Esophagus muscularis mucosa (tissue), 4 donors: ENCODE data around the gene GIPC1. TPM values are rescaled to one million over a fixed set of nuclear protein-coding genes. Genes with fewer than 3 reads are reported as not detected.
A peak's percentile ranks its signal among the peaks of the same experiment; 100 is the strongest.

Experiments used
- DNase-seq: peaks from one replicate; pipeline ENCODE4 v3.0.0-alpha.2; 2017; ENCODE audit errors: extremely low spot score
- H3K27ac ChIP-seq, 4 donors: fragments of 200-600 bp; sonication (generic); replicated peaks in 1 of 4; 1 replicate in 3 of 4; 2 replicates in 1 of 4; pipeline ENCODE4 v1.5.1; 2016 to 2019; ENCODE audit warnings: mild to moderate bottlenecking in 1 of 4
- H3K27me3 ChIP-seq, 4 donors: fragments of 200-600 bp; sonication (generic); one replicate each; pipeline versions ENCODE4 v1.5.1 to v1.6.0; 2016 to 2019
- H3K36me3 ChIP-seq, 4 donors: fragments of 200-600 bp; sonication (generic); one replicate each; pipeline ENCODE4 v1.5.1; 2016 to 2019
- H3K4me1 ChIP-seq, 4 donors: fragments of 200-600 bp; sonication (generic); one replicate each; pipeline ENCODE4 v1.5.1; 2016 to 2019
- H3K4me3 ChIP-seq, 4 donors: fragments of 200-600 bp; sonication (generic); 1 replicate in 2 of 4; 2 replicates in 2 of 4; pipeline ENCODE4 v1.5.1; 2016 to 2019; ENCODE audit warnings: mild to moderate bottlenecking in 4 of 4, moderate library complexity in 1 of 4
- H3K9me3 ChIP-seq, 4 donors: fragments of 200-600 bp; sonication (generic); 1 replicate in 3 of 4; 2 replicates in 1 of 4; pipeline ENCODE4 v1.5.1; 2016 to 2019
- CTCF ChIP-seq, 3 experiments: fragments of 200-600 bp in 2 of 3; fragments of 450-650 bp in 1 of 3; sonication (generic) in 2 of 3; IDR thresholded peaks; one replicate each; pipeline ENCODE4 v1.5.1; 2017 to 2019; ENCODE audit warnings: antibody characterized with exemption in 3 of 3, mild to moderate bottlenecking in 2 of 3, moderate library complexity in 1 of 3
- EP300 ChIP-seq: sonication (generic); formaldehyde crosslinking; IDR thresholded peaks from one replicate; pipeline ENCODE4 v1.6.1; 2017; ENCODE audit warnings: antibody characterized with exemption
- POLR2A ChIP-seq: fragments of 450-650 bp; IDR thresholded peaks from one replicate; pipeline ENCODE4 v1.6.1; 2017; ENCODE audit warnings: antibody characterized with exemption, moderate library complexity, mild to moderate bottlenecking, low read depth
- POLR2AphosphoS5 ChIP-seq, 2 donors: sonication (generic); formaldehyde crosslinking; IDR thresholded peaks; one replicate each; pipeline ENCODE4 v1.6.1; 2017; ENCODE audit warnings: antibody characterized with exemption in 2 of 2
- WGBS: methylation state at CpG from one replicate; pipeline ENCODE4 v1.1.5; 2018; 5-methylcytosine and 5-hydroxymethylcytosine counted together
- intact Hi-C: fragments of 100-400 bp; cut with DNase I; formaldehyde crosslinking; loops from one replicate; pipeline ENCODE4 v1.15.1; 2023
- total RNA-seq, 4 donors: library from RNA; depleted of rRNA; stranded (reverse); fragments of >200 nt; gene quantifications; one replicate each; pipeline versions ENCODE4 v1.1.0 to v1.2.1, GENCODE V29; 2016

The GIPC1 gene
- total RNA-seq, 4 donors from 2014 or later = 88.5 to 138 (median 108) TPM

DNA sequence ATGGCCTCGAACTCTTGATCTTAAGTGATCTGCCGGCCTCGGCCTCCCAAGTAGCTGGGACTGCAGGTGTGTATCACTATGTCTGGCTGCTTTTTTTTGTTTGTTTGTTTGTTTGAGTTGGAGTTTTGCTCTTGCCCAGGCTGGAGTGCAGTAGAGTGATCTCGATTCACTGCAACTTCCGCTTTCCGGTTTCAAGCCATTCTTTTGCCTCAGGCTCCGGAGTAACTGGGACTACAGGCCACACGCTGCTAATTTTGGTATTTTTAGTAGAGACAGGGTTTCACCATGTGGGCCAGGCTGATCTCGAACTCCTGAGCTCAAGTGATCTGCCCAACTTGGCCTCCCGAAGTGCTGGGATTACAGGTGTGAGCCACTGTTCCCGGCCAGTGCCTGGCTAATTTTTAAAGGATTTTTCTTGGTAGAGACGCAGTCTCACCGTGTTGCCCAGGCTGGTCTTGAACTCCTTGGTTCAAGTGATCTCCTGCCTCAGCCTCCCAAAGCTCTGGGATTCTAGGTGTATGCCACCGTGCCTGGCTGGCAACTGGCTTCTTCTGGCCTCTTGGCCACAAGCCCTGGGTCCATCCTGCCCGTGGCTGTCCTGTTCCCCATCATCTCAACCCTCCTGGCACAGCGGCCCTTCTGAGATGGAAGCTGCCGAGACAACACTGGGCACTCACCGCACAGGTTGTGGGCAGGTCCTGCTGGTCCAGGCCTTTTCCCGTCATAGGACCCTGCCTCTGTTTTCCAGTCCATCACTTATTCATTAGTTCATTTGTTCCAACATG lies 45.0 kb upstream of the GIPC1 start:
- TF ChIP-seq POLR2A (no peak), POLR2AphosphoS5 (IDR thresholded peaks at IDR 0.05) (no peak), CTCF (IDR thresholded peaks at IDR 0.05) (no peak)
- H3K36me3 ChIP-seq = peaks cover 0 to 5% (median 0%) of the 10 kb centered on the region in 4 donors
- H3K4me1 ChIP-seq = peaks cover 17 to 39% (median 31%) of the 10 kb centered on the region in 4 donors
- WGBS = 89% methylated on average over 19 of the region's 19 CpGs
- intact Hi-C loops = no loop called here
- H3K4me3 ChIP-seq = no peak overlapping the region
- DNase-seq = no peak
- no peak overlapping the region for H3K27ac ChIP-seq
- H3K27me3 ChIP-seq = no peaks in the 10 kb centered on the region
- H3K9me3 ChIP-seq = no peaks in the 10 kb centered on the region

DNA sequence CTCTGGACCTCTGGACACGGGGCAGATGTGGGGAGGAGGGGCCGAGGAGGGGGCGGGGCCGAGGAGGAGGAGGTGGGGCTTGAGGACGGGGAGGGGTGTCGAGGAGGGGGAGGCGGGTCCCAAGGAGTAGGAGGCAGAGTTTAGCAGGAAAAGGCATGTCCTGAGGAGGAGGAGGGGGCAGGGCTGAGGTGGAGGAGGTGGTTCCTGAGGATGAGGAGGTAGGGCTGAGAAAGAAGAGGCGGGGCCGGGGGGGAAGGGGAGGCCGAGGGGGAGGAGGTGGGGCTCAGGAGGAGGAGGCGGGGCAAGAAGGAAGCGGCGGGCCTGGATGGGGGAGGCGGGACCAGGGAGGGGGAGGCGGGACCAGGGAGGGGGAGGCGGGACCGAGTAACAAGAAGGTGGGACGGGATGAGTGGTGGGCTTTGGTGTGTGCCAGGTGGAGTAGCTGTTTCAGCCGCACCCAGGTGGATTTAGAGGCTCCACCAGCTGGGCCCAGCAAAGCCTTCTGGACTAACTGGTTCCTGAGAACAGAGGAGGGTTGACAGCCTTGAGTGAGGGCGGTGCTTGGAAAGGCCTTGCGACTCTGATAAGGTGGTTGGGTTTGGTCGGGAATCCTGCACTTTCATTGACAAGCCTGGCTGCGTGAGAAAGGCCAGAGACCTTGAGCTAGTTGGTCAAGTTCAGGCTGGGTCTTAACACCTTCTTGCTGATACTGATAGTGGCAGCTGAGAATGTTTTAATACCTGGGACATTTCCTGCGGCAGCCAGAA lies 41.2 kb upstream of the GIPC1 start:
- peak overlapping the region in 3 of 4 donors; percentile 38 to 44 (median 39) for H3K27ac ChIP-seq
- TF ChIP-seq EP300 = no peak
- TF ChIP-seq CTCF (IDR thresholded peaks at IDR 0.05) = no peak
- TF ChIP-seq POLR2AphosphoS5 (IDR thresholded peaks at IDR 0.05) = no peak
- no peak for TF ChIP-seq POLR2A
- peaks cover 0 to 8% (median 4%) of the 10 kb centered on the region in 4 donors for H3K36me3 ChIP-seq
- H3K4me3 ChIP-seq = peak overlapping the region in 3 of 4 donors; percentile 31 to 42 (median 36)
- intact Hi-C loops = no loop called here
- peaks cover 11 to 18% (median 12%) of the 10 kb centered on the region in 4 donors for H3K4me1 ChIP-seq
- no peaks in the 10 kb centered on the region for H3K9me3 ChIP-seq
- 31% methylated on average over 23 of the region's 24 CpGs for WGBS
- H3K27me3 ChIP-seq = no peaks in the 10 kb centered on the region
- DNase-seq = no peak

GRCh38 chr19:14533450-14533849 lies 37.5 kb upstream of the GIPC1 start:
- Histone ChIP-seq H3K27ac (no peak overlapping the region), H3K36me3 (peaks cover 0 to 5% (median 3%) of the 10 kb centered on the region in 4 donors), H3K4me3 (no peak overlapping the region), H3K4me1 (peaks cover 26 to 42% (median 36%) of the 10 kb centered on the region in 4 donors), H3K9me3 (no peaks in the 10 kb centered on the region), H3K27me3 (no peaks in the 10 kb centered on the region)
- DNase-seq = no peak
- TF ChIP-seq POLR2AphosphoS5 (IDR thresholded peaks at IDR 0.05) = no peak
- TF ChIP-seq EP300 = no peak
- WGBS = 91% methylated on average over 5 of the region's 5 CpGs
- intact Hi-C loops = no loop called here

DNA sequence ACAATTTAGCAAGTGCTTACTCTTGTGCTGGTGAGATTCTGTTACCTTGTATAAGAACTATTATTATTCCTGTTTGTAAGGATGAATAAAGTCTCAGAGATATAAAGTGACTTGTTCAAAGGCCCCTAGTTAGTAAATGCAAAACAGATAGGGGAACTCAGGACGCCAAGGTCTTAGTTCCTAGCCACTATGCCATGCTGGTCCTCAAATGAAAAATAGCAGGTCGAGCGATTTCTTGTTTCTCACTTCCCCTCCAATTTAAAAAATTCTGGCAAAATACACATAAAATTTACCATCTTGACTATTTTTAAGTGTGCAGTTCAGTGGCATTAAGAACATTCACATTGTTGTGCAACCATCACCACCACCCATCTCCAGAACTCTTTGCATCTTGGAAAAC lies 34.6 kb upstream of the GIPC1 start:
- Histone ChIP-seq H3K36me3 (peaks cover 0 to 5% (median 3%) of the 10 kb centered on the region in 4 donors), H3K4me3 (peak overlapping the region in 3 of 4 donors; percentile 59 to 73 (median 60)), H3K27me3 (no peaks in the 10 kb centered on the region), H3K4me1 (peaks cover 23 to 28% (median 25%) of the 10 kb centered on the region in 4 donors), H3K27ac (peak overlapping the region in 3 of 4 donors; percentile 88 to 93 (median 93)), H3K9me3 (no peaks in the 10 kb centered on the region)
- 73% methylated on average over 3 of the region's 3 CpGs for WGBS
- no peak for DNase-seq
- intact Hi-C loops = no loop called here
- TF ChIP-seq POLR2AphosphoS5 (IDR thresholded peaks at IDR 0.05) (no peak), EP300 (no peak)

- peaks cover 23 to 28% (median 25%) of the 10 kb centered on the region in 4 donors for H3K4me1 ChIP-seq
- TF ChIP-seq POLR2A = no peak
- no peak for TF ChIP-seq POLR2AphosphoS5 (IDR thresholded peaks at IDR 0.05)
- no peak for TF ChIP-seq CTCF (IDR thresholded peaks at IDR 0.05)
- no peak for TF ChIP-seq EP300
- peak overlapping the region; percentile 88 to 93 (median 92) for H3K27ac ChIP-seq
- H3K9me3 ChIP-seq = no peaks in the 10 kb centered on the region
- intact Hi-C loops = no loop called here
- no peak for DNase-seq
- H3K36me3 ChIP-seq = peaks cover 0 to 5% (median 3%) of the 10 kb centered on the region in 4 donors
- no peaks in the 10 kb centered on the region for H3K27me3 ChIP-seq
- peak overlapping the region; percentile 59 to 82 (median 66) for H3K4me3 ChIP-seq
- 0% methylated on average over 6 of the region's 18 CpGs for WGBS
These were observed 34.0 kb upstream of the GIPC1 start for GRCh38 chr19:14530005-14530348.
